Natural killer cell (primary cell): ENCODE results near the gene SERBP1. TPM values are rescaled to one million over a fixed set of nuclear protein-coding genes. Genes with fewer than 3 reads are reported as not detected.

Experiments used
- ATAC-seq, 3 donors: fragments of 150-1000 bp in 2 of 3; fragments of 200-7000 bp in 1 of 3; cut with Tn5 transposase; 1 replicate in 1 of 3; 2 replicates in 2 of 3; pipeline ENCODE4 v1.10.0; 2021; ENCODE audit warnings: mild to moderate bottlenecking in 2 of 3, moderate library complexity in 2 of 3
- DNase-seq, 2 donors: peaks; one replicate each; pipeline versions ENCODE4 v3.0.0 to v3.0.0-alpha.2; 2013 to 2021; ENCODE audit warnings: mixed read lengths in 1 of 2
- H3K27ac ChIP-seq: one replicate; pipeline ENCODE4 v1.5.1; 2013; ENCODE audit warnings: mild to moderate bottlenecking, low read length
- H3K27me3 ChIP-seq: one replicate; pipeline ENCODE4 v1.6.1; 2013; ENCODE audit warnings: low read length; ENCODE audit not compliant: control insufficient read depth, insufficient read depth
- H3K36me3 ChIP-seq: one replicate; pipeline ENCODE4 v1.6.1; 2013; ENCODE audit warnings: low read length; ENCODE audit not compliant: control insufficient read depth, insufficient read depth
- H3K4me1 ChIP-seq: one replicate; pipeline ENCODE4 v1.6.1; 2013; ENCODE audit warnings: low read length; ENCODE audit not compliant: control insufficient read depth, insufficient read depth
- H3K4me3 ChIP-seq: one replicate; pipeline ENCODE4 v1.5.1; 2013; ENCODE audit warnings: low read length
- H3K9me3 ChIP-seq: one replicate; pipeline ENCODE4 v1.6.1; 2013; ENCODE audit warnings: low read length; ENCODE audit not compliant: control insufficient read depth, insufficient read depth
- H3K27ac Mint-ChIP-seq, 2 donors: one replicate each; pipeline ENCODE4 v1.8.0; 2022; ENCODE audit warnings: mild to moderate bottlenecking in 2 of 2, mixed read lengths in 2 of 2, moderate library complexity in 1 of 2
- H3K27me3 Mint-ChIP-seq, 2 donors: one replicate each; pipeline ENCODE4 v1.8.0; 2022; ENCODE audit warnings: low read depth in 2 of 2, mixed read lengths in 2 of 2
- H3K36me3 Mint-ChIP-seq: one replicate; pipeline ENCODE4 v1.8.0; 2022; ENCODE audit warnings: mixed read lengths
- H3K4me1 Mint-ChIP-seq, 2 donors: one replicate each; pipeline ENCODE4 v1.8.0; 2022; ENCODE audit warnings: mixed read lengths in 2 of 2
- H3K4me3 Mint-ChIP-seq: one replicate; pipeline ENCODE4 v1.8.0; 2022; ENCODE audit warnings: mild to moderate bottlenecking, moderate library complexity, mixed read lengths
- H3K9me3 Mint-ChIP-seq, 2 donors: one replicate each; pipeline ENCODE4 v1.8.0; 2022; ENCODE audit warnings: mixed read lengths in 2 of 2
- WGBS: methylation state at CpG from one replicate; pipeline ENCODE4 v1.1.7; 2013; ENCODE audit warnings: missing lambda C conversion rate; ENCODE audit not compliant: insufficient coverage; 5-methylcytosine and 5-hydroxymethylcytosine counted together
- intact Hi-C: fragments of 100-400 bp; cut with micrococcal nuclease; formaldehyde crosslinking; loops from one replicate; pipeline ENCODE4 v1.14.2; 2022
- total RNA-seq, 4 donors: library from RNA; stranded (reverse); fragments of 120-200 nt in 1 of 4; gene quantifications; one replicate each; pipeline versions ENCODE4 v1.2.3 to v1.2.4, GENCODE V29; 2013 to 2022
- TF ChIP-seq, protein P1 (sequence below): fragments of 200-600 bp; IDR thresholded peaks from one replicate; pipeline ENCODE4 v1.8.0; 2022; ENCODE audit warnings: antibody characterized with exemption

The SERBP1 gene
- total RNA-seq, 3 donors from 2014 or later (not counting 1 experiment from before 2014, with no cell fraction given) = 137 to 183 (median 149) TPM

DNA sequence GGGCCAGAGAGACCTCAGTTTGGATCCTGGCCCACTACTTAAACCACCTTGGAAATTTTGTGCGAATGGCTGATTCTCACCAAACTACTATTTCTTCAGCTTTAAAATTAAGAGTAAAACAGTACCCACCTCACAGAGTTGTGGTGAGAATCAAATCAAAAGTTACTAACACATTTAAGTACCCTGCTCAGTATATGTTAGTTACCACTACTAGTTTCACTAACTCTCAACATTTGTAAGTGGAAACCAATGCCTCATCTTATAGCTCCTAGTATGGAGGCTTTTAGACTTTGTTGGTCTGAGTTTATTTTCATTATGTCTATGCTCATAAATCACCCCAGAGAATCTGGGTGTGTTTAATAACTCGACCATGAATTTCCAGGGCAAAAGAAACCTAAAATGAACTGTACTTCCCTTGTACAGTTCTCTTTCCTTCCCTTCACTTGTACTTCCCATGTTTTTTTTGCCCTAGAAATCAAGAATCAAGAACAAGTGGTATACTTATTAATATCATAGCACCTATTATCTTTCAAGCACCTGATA lies 11.6 kb upstream of the SERBP1 start:
- H3K36me3 ChIP-seq = no peaks in the 10 kb centered on the region
- no peak overlapping the region for H3K4me3 Mint-ChIP-seq
- no peaks in the 10 kb centered on the region for H3K4me1 ChIP-seq
- no peak overlapping the region for H3K4me3 ChIP-seq
- WGBS = 62% methylated on average over 2 of the region's 2 CpGs
- no peak overlapping the region for H3K27ac Mint-ChIP-seq
- H3K36me3 Mint-ChIP-seq = no peaks in the 10 kb centered on the region
- TF ChIP-seq, protein P1, sequence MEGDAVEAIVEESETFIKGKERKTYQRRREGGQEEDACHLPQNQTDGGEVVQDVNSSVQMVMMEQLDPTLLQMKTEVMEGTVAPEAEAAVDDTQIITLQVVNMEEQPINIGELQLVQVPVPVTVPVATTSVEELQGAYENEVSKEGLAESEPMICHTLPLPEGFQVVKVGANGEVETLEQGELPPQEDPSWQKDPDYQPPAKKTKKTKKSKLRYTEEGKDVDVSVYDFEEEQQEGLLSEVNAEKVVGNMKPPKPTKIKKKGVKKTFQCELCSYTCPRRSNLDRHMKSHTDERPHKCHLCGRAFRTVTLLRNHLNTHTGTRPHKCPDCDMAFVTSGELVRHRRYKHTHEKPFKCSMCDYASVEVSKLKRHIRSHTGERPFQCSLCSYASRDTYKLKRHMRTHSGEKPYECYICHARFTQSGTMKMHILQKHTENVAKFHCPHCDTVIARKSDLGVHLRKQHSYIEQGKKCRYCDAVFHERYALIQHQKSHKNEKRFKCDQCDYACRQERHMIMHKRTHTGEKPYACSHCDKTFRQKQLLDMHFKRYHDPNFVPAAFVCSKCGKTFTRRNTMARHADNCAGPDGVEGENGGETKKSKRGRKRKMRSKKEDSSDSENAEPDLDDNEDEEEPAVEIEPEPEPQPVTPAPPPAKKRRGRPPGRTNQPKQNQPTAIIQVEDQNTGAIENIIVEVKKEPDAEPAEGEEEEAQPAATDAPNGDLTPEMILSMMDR = no peak
- DNase-seq = no peak
- no peaks in the 10 kb centered on the region for H3K9me3 Mint-ChIP-seq
- H3K9me3 ChIP-seq = no peaks in the 10 kb centered on the region
- ATAC-seq = no peak
- H3K4me1 Mint-ChIP-seq = peaks cover 0 to 5% of the 10 kb centered on the region in 2 donors
- no peaks in the 10 kb centered on the region for H3K27me3 ChIP-seq
- no peak overlapping the region for H3K27ac ChIP-seq
- peaks cover 0 to 8% of the 10 kb centered on the region in 2 donors for H3K27me3 Mint-ChIP-seq
- intact Hi-C loops = no loop called here

DNA sequence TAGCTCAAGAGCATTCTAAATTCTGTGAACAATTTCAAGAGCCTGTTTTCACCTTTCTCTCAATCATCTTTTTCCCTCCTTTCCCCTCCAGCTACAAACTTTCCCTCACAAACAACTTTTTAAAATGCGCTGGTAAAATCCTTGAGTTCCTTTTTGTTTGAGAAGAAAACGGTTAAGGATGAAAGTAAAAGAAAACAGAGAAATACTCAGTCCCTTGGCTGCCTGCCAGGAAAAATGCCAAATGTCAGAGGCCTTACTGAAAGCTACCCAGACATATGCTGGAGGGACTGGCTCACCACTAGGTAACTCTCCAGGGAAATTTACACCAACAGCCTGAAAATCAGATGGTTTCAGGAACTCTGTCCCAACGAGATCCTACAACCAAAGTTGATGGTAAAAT lies 11.0 kb upstream of the SERBP1 start:
- no peaks in the 10 kb centered on the region for H3K27me3 ChIP-seq
- peaks cover 0 to 6% of the 10 kb centered on the region in 2 donors for H3K27me3 Mint-ChIP-seq
- no peaks in the 10 kb centered on the region for H3K36me3 ChIP-seq
- peak in 1 of 2 donors; percentile 22 for DNase-seq
- intact Hi-C loops = no loop called here
- no peak overlapping the region for H3K4me3 ChIP-seq
- H3K4me1 Mint-ChIP-seq = no peaks in the 10 kb centered on the region
- no peaks in the 10 kb centered on the region for H3K9me3 Mint-ChIP-seq
- H3K27ac ChIP-seq = no peak overlapping the region
- 29% methylated on average over 3 of the region's 3 CpGs for WGBS
- no peaks in the 10 kb centered on the region for H3K9me3 ChIP-seq
- H3K36me3 Mint-ChIP-seq = no peaks in the 10 kb centered on the region
- H3K4me3 Mint-ChIP-seq = no peak overlapping the region
- no peaks in the 10 kb centered on the region for H3K4me1 ChIP-seq
- no peak overlapping the region for H3K27ac Mint-ChIP-seq
- no peak for ATAC-seq
- TF ChIP-seq, protein P1 = no peak

DNA sequence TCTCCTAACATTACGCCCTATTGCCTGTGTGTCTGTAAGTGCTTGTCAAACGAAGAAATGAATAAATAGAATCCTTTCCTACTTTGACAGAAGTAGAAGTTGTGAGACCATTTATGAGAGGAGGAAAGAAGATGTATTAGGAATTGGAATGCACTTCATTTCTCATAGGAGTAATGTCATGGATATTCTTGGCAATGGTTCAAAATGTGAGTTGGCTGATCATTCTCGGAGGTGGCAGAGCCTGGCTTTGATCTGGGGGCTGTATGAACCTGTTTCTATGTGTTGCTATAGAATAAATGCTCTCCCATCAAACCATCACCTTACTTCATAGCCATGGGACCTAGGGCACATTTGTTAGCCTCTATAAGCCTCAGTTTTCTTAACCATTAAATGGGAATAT lies 10.1 kb upstream of the SERBP1 start:
- Histone ChIP-seq H3K9me3 (no peaks in the 10 kb centered on the region), H3K27ac (no peak overlapping the region), H3K36me3 (no peaks in the 10 kb centered on the region), H3K4me3 (no peak overlapping the region), H3K4me1 (no peaks in the 10 kb centered on the region), H3K27me3 (no peaks in the 10 kb centered on the region)
- ATAC-seq (no peak), DNase-seq (no peak)
- Mint-ChIP-seq H3K4me3 (no peak overlapping the region), H3K4me1 (no peaks in the 10 kb centered on the region), H3K9me3 (no peaks in the 10 kb centered on the region), H3K36me3 (no peaks in the 10 kb centered on the region), H3K27ac (no peak overlapping the region), H3K27me3 (peaks cover 0 to 5% of the 10 kb centered on the region in 2 donors)
- intact Hi-C loops = no loop called here
- TF ChIP-seq, protein P1 = no peak
- WGBS = 100% methylated on average over 2 of the region's 3 CpGs
